ENCODE measurements around the gene GLYATL1. TPM values are rescaled to one million over a fixed set of nuclear protein-coding genes. Genes with fewer than 3 reads are reported as not detected.
A peak's percentile ranks its signal among the peaks of the same experiment; 100 is the strongest.

GLYATL1 gene
- total RNA-seq, 6 donors from 2014 or later: 0.27 TPM; not detected in 5

GRCh38 chr11:58949184-58949583 lies 9.9 kb downstream of the GLYATL1 start:
- Histone ChIP-seq H3K4me3 (no peak overlapping the region), H3K27ac (no peak overlapping the region), H3K36me3 (no peaks in the 10 kb centered on the region), H3K4me1 (no peaks in the 10 kb centered on the region), H3K9me3 (no peaks in the 10 kb centered on the region), H3K27me3 (no peaks in the 10 kb centered on the region)
- WGBS, 2 donors: 80 to 86% methylated on average over 3 of the region's 3 CpGs
- no peak for TF ChIP-seq CTCF (IDR thresholded peaks at IDR 0.05)
- no peak for TF ChIP-seq POLR2A (IDR thresholded peaks at IDR 0.05)
- TF ChIP-seq POLR2AphosphoS5 (IDR thresholded peaks at IDR 0.05): no peak
- TF ChIP-seq EP300 (IDR thresholded peaks at IDR 0.05): no peak
- DNase-seq (no peak), ATAC-seq (ENCODE audit: low FRiP score in 2 of 2) (no peak)

- no peaks in the 10 kb centered on the region for H3K27me3 ChIP-seq
- no peaks in the 10 kb centered on the region for H3K36me3 ChIP-seq
- no peak for DNase-seq
- no peak for ATAC-seq (ENCODE audit: low FRiP score in 2 of 2)
- WGBS, 2 donors: 68 to 73% methylated on average over 5 of the region's 5 CpGs
- no peaks in the 10 kb centered on the region for H3K9me3 ChIP-seq
- no peaks in the 10 kb centered on the region for H3K4me1 ChIP-seq
- H3K4me3 ChIP-seq: no peak overlapping the region
- TF ChIP-seq POLR2AphosphoS5 (IDR thresholded peaks at IDR 0.05) (no peak), EP300 (IDR thresholded peaks at IDR 0.05) (no peak), POLR2A (IDR thresholded peaks at IDR 0.05) (no peak), CTCF (IDR thresholded peaks at IDR 0.05) (no peak)
- no peak overlapping the region for H3K27ac ChIP-seq
These were observed 18.6 kb downstream of the GLYATL1 start for GRCh38 chr11:58957922-58958321.

GRCh38 chr11:58958500-58958899 lies 19.2 kb downstream of the GLYATL1 start:
- TF ChIP-seq CTCF (IDR thresholded peaks at IDR 0.05) (peak in 3 of 6 experiments; percentile 18 to 35 (median 33)), POLR2A (IDR thresholded peaks at IDR 0.05) (no peak)
- no peaks in the 10 kb centered on the region for H3K9me3 ChIP-seq
- no peaks in the 10 kb centered on the region for H3K36me3 ChIP-seq
- no peaks in the 10 kb centered on the region for H3K4me1 ChIP-seq
- no peak overlapping the region for H3K4me3 ChIP-seq
- DNase-seq (peak in 1 of 2 donors; percentile 29), ATAC-seq (ENCODE audit: low FRiP score in 2 of 2) (peak in 1 of 2 donors; percentile 48)
- no peaks in the 10 kb centered on the region for H3K27me3 ChIP-seq
- no peak overlapping the region for H3K27ac ChIP-seq
- 65 to 85% methylated on average over 2 of the region's 2 CpGs for WGBS, 2 donors

GRCh38 chr11:58963551-58964104 lies 24.3 kb downstream of the GLYATL1 start:
- no peaks in the 10 kb centered on the region for H3K9me3 ChIP-seq
- H3K27ac ChIP-seq: no peak overlapping the region
- peak; percentile 9 to 21 for DNase-seq
- peak in 1 of 2 donors; percentile 30 for ATAC-seq (ENCODE audit: low FRiP score in 2 of 2)
- 48 to 60% methylated on average over 27 of the region's 27 CpGs for WGBS, 2 donors
- no peaks in the 10 kb centered on the region for H3K4me1 ChIP-seq
- H3K27me3 ChIP-seq: no peaks in the 10 kb centered on the region
- no peaks in the 10 kb centered on the region for H3K36me3 ChIP-seq
- H3K4me3 ChIP-seq: peak overlapping the region in 1 of 4 donors; percentile 23
- no peak for TF ChIP-seq POLR2A (IDR thresholded peaks at IDR 0.05)
- TF ChIP-seq POLR2AphosphoS5 (IDR thresholded peaks at IDR 0.05): no peak
- TF ChIP-seq CTCF (IDR thresholded peaks at IDR 0.05): no peak
- TF ChIP-seq EP300 (IDR thresholded peaks at IDR 0.05): no peak
